ENCODE results near the gene ZBTB43. TPM values are rescaled to one million over a fixed set of nuclear protein-coding genes. Genes with fewer than 3 reads are reported as not detected.
"Not testable (repeated sequence)": the region's sequence is repeated elsewhere in the genome, so short reads cannot be mapped to it uniquely, and the experiment has no call there.

Gene ZBTB43
- total RNA-seq, 1 donor from 2014 or later = 21.5 TPM

DNA sequence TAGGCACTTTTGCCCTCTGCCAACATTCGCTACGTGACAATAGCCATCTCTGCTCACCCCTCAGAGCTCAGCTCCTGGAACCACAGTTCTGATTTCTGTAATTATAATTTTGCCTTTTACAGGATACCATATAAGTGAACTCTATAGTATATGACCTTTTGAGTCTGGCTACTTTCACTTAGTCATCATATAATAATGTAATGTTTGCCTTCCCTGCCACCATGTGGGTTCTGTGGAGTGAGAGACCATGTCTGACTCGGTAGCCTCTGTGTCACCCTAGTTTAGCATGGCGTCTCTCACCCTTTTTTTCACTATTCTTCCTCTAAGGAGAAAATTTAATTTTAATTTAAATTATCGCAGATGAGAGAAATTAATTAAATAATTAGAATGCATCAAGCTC, 28.9 kb upstream of the ZBTB43 start:
- DNase-seq (ENCODE audit: low read depth) = no peak
- no peaks in the 10 kb centered on the region for H3K4me1 Mint-ChIP-seq (ENCODE audit: low read depth, unreplicated experiment)
- no peak for TF ChIP-seq EZH2 (IDR thresholded peaks at IDR 0.05; ENCODE audit: insufficient read depth, low read length)
- TF ChIP-seq, protein P1, sequence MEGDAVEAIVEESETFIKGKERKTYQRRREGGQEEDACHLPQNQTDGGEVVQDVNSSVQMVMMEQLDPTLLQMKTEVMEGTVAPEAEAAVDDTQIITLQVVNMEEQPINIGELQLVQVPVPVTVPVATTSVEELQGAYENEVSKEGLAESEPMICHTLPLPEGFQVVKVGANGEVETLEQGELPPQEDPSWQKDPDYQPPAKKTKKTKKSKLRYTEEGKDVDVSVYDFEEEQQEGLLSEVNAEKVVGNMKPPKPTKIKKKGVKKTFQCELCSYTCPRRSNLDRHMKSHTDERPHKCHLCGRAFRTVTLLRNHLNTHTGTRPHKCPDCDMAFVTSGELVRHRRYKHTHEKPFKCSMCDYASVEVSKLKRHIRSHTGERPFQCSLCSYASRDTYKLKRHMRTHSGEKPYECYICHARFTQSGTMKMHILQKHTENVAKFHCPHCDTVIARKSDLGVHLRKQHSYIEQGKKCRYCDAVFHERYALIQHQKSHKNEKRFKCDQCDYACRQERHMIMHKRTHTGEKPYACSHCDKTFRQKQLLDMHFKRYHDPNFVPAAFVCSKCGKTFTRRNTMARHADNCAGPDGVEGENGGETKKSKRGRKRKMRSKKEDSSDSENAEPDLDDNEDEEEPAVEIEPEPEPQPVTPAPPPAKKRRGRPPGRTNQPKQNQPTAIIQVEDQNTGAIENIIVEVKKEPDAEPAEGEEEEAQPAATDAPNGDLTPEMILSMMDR (IDR thresholded peaks at IDR 0.05; ENCODE audit: insufficient read depth, low read depth, low read length) = no peak
- H3K4me1 ChIP-seq (ENCODE audit: insufficient read depth, low read length) = no peaks in the 10 kb centered on the region
- no peak overlapping the region for H3K4me3 Mint-ChIP-seq (ENCODE audit: unreplicated experiment)
- no peak overlapping the region for H2AFZ ChIP-seq (ENCODE audit: low read depth, low read length)
- no peaks in the 10 kb centered on the region for H3K9me3 ChIP-seq (ENCODE audit: insufficient read depth, low read depth, low read length)
- no peaks in the 10 kb centered on the region for H3K36me3 Mint-ChIP-seq (ENCODE audit: low read depth, unreplicated experiment)
- H4K20me1 ChIP-seq (ENCODE audit: insufficient read depth, low read length) = no peaks in the 10 kb centered on the region
- no peaks in the 10 kb centered on the region for H3K9me3 Mint-ChIP-seq (ENCODE audit: unreplicated experiment)
- no peak for FAIRE-seq
- H3K9ac ChIP-seq (ENCODE audit: low read length) = no peak overlapping the region
- no peak overlapping the region for H3K27ac Mint-ChIP-seq (ENCODE audit: unreplicated experiment)
- no peaks in the 10 kb centered on the region for H3K36me3 ChIP-seq (ENCODE audit: insufficient read depth, low read length)
- peaks cover 19% of the 10 kb centered on the region for H3K27me3 ChIP-seq (ENCODE audit: insufficient read depth, low read length)
- H3K4me2 ChIP-seq (ENCODE audit: low read length) = no peak overlapping the region
- H3K27ac ChIP-seq (ENCODE audit: low read depth, low read length) = no peak overlapping the region
- no peaks in the 10 kb centered on the region for H3K79me2 ChIP-seq (ENCODE audit: insufficient read depth, low read length)
- H3K4me3 ChIP-seq (ENCODE audit: insufficient read depth, low read depth, low read length) = no peak overlapping the region
- H3K27me3 Mint-ChIP-seq (ENCODE audit: low read depth, unreplicated experiment) = peaks cover 42% of the 10 kb centered on the region

DNA sequence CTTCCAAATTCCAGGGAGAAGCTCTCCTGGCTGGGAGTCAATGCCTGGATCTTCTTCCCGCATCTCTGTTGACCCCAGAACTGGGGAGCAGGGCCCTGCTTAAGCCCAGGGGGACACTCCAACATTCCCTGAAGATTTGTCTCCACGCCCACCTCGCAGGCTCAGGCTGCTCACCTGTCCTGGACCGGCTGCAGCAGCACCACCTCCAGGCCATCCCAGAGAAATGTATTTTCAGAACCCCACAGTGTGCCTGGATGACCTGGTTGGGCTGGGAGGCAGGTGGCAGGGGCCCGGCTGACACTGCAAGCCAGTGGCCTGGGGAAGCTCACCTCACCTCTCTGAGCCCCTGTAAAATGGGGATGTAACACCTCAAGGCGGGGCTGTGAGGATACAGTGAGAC, 27.1 kb upstream of the ZBTB43 start:
- no peak overlapping the region for H3K4me2 ChIP-seq (ENCODE audit: low read length)
- no peaks in the 10 kb centered on the region for H3K36me3 Mint-ChIP-seq (ENCODE audit: low read depth, unreplicated experiment)
- H3K4me1 Mint-ChIP-seq (ENCODE audit: low read depth, unreplicated experiment) = no peaks in the 10 kb centered on the region

DNA sequence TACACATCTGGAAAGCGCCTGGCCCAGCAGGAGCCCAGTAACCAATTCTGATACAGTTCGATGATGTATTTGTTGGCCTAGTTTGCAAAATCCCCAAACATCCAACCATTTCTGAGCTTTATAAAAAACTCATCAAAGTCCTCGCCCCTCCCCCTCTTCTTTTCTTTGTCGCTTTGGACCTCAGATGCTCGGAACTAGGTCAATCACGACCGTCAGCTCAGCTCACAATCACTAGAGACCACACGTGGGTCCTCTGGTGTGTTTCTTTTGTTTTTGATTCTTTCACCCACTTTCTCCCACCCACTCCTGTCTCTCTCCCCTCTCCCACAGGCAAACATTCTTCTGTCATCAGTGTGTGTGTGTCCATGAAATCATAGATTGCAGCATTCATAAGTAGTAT, 26.7 kb upstream of the ZBTB43 start:
- DNase-seq (ENCODE audit: low read depth) = no peak
- Histone ChIP-seq H4K20me1 (ENCODE audit: insufficient read depth, low read length) (no peaks in the 10 kb centered on the region), H3K4me3 (ENCODE audit: insufficient read depth, low read depth, low read length) (no peak overlapping the region), H3K4me2 (ENCODE audit: low read length) (no peak overlapping the region), H3K27ac (ENCODE audit: low read depth, low read length) (no peak overlapping the region), H3K4me1 (ENCODE audit: insufficient read depth, low read length) (no peaks in the 10 kb centered on the region), H3K27me3 (ENCODE audit: insufficient read depth, low read length) (peaks cover 19% of the 10 kb centered on the region), H2AFZ (ENCODE audit: low read depth, low read length) (no peak overlapping the region), H3K36me3 (ENCODE audit: insufficient read depth, low read length) (no peaks in the 10 kb centered on the region), H3K9me3 (ENCODE audit: insufficient read depth, low read depth, low read length) (no peaks in the 10 kb centered on the region), H3K9ac (ENCODE audit: low read length) (no peak overlapping the region), H3K79me2 (ENCODE audit: insufficient read depth, low read length) (no peaks in the 10 kb centered on the region)
- no peaks in the 10 kb centered on the region for H3K4me1 Mint-ChIP-seq (ENCODE audit: low read depth, unreplicated experiment)
- H3K36me3 Mint-ChIP-seq (ENCODE audit: low read depth, unreplicated experiment) = no peaks in the 10 kb centered on the region
- H3K27me3 Mint-ChIP-seq (ENCODE audit: low read depth, unreplicated experiment) = peaks cover 49% of the 10 kb centered on the region
- no peak overlapping the region for H3K4me3 Mint-ChIP-seq (ENCODE audit: unreplicated experiment)
- no peak overlapping the region for H3K27ac Mint-ChIP-seq (ENCODE audit: unreplicated experiment)
- no peak for FAIRE-seq
- no peaks in the 10 kb centered on the region for H3K9me3 Mint-ChIP-seq (ENCODE audit: unreplicated experiment)
- TF ChIP-seq, protein P1 (IDR thresholded peaks at IDR 0.05; ENCODE audit: insufficient read depth, low read depth, low read length) = no peak
- no peak for TF ChIP-seq EZH2 (IDR thresholded peaks at IDR 0.05; ENCODE audit: insufficient read depth, low read length)

More for the DNA sequence above, 27.1 kb upstream of the ZBTB43 start:
- Histone ChIP-seq H3K27me3 (ENCODE audit: insufficient read depth, low read length) (peaks cover 19% of the 10 kb centered on the region), H3K9me3 (ENCODE audit: insufficient read depth, low read depth, low read length) (no peaks in the 10 kb centered on the region), H3K4me1 (ENCODE audit: insufficient read depth, low read length) (no peaks in the 10 kb centered on the region), H4K20me1 (ENCODE audit: insufficient read depth, low read length) (no peaks in the 10 kb centered on the region), H3K27ac (ENCODE audit: low read depth, low read length) (no peak overlapping the region), H3K79me2 (ENCODE audit: insufficient read depth, low read length) (no peaks in the 10 kb centered on the region), H2AFZ (ENCODE audit: low read depth, low read length) (no peak overlapping the region), H3K36me3 (ENCODE audit: insufficient read depth, low read length) (no peaks in the 10 kb centered on the region), H3K9ac (ENCODE audit: low read length) (no peak overlapping the region), H3K4me3 (ENCODE audit: insufficient read depth, low read depth, low read length) (no peak overlapping the region)
- Mint-ChIP-seq H3K27ac (ENCODE audit: unreplicated experiment) (no peak overlapping the region), H3K9me3 (ENCODE audit: unreplicated experiment) (no peaks in the 10 kb centered on the region), H3K27me3 (ENCODE audit: low read depth, unreplicated experiment) (peaks cover 48% of the 10 kb centered on the region), H3K4me3 (ENCODE audit: unreplicated experiment) (no peak overlapping the region)
- DNase-seq (ENCODE audit: low read depth) = no peak
- FAIRE-seq = no peak
- TF ChIP-seq EZH2 (IDR thresholded peaks at IDR 0.05; ENCODE audit: insufficient read depth, low read length) = no peak
- TF ChIP-seq, protein P1 (IDR thresholded peaks at IDR 0.05; ENCODE audit: insufficient read depth, low read depth, low read length) = no peak

DNA sequence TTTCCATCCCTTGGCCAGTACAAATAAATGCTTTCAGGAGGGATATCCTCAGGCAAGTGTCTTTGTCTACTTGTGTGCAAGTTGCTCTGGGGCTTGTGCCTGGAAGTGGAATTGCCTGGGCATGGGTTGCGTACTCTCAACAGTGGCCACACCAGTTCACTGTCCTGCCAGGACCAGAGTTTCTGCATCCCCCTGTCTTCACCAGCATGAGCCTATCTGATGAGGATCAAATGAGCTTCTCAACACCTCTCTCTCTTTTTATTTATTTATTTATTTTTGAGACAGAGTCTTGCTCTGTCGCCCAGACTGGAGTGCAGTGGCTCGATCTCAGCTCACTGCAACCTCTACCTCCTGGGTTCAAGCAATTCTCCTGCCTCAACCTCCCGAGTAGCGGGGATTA, 26.1 kb upstream of the ZBTB43 start:
- H3K27ac ChIP-seq (ENCODE audit: low read depth, low read length); H2AFZ ChIP-seq (ENCODE audit: low read depth, low read length); H3K4me1 Mint-ChIP-seq (ENCODE audit: low read depth, unreplicated experiment); H3K9me3 Mint-ChIP-seq (ENCODE audit: unreplicated experiment); H3K9me3 ChIP-seq (ENCODE audit: insufficient read depth, low read depth, low read length); H3K27ac Mint-ChIP-seq (ENCODE audit: unreplicated experiment); FAIRE-seq; H3K4me1 ChIP-seq (ENCODE audit: insufficient read depth, low read length); H3K9ac ChIP-seq (ENCODE audit: low read length); H3K4me2 ChIP-seq (ENCODE audit: low read length); H3K79me2 ChIP-seq (ENCODE audit: insufficient read depth, low read length); H3K4me3 ChIP-seq (ENCODE audit: insufficient read depth, low read depth, low read length); H3K4me3 Mint-ChIP-seq (ENCODE audit: unreplicated experiment); H4K20me1 ChIP-seq (ENCODE audit: insufficient read depth, low read length); H3K36me3 Mint-ChIP-seq (ENCODE audit: low read depth, unreplicated experiment); H3K36me3 ChIP-seq (ENCODE audit: insufficient read depth, low read length); DNase-seq (ENCODE audit: low read depth): not testable (repeated sequence)
- H3K27me3 ChIP-seq (ENCODE audit: insufficient read depth, low read length) = peaks cover 20% of the 10 kb centered on the region
- H3K27me3 Mint-ChIP-seq (ENCODE audit: low read depth, unreplicated experiment) = peaks cover 46% of the 10 kb centered on the region

All from astrocyte (in vitro differentiated cells and primary cell).